Activated CD4-positive, alpha-beta T cell treated with anti-CD3 and anti-CD28 coated beads for 24 hours (primary cell): ENCODE measurements around the gene SERGEF.
A peak's percentile ranks its signal among the peaks of the same experiment; 100 is the strongest.

Source experiments
- DNase-seq, 2 donors: peaks; one replicate each; pipeline ENCODE4 v3.0.0-alpha.2; 2020; ENCODE audit warnings: low read depth in 2 of 2

SERGEF gene

GRCh38 chr11:18012906-18013781, at the start of gene SERGEF:
Gene SERGEF (minus strand): TSS chr11:18013047. CDS start chr11:18013010, 37 bp downstream.
- peak; percentile 85 to 93 for DNase-seq

- no peak for DNase-seq
These were observed 48.5 kb upstream of the SERGEF start for GRCh38 chr11:18061351-18061750.

- no peak for DNase-seq
These were observed 43.8 kb upstream of the SERGEF start for GRCh38 chr11:18056561-18057181.

GRCh38 chr11:18054511-18055103, 41.8 kb upstream of the SERGEF start:
- DNase-seq = no peak

- no peak for DNase-seq
These were observed 38.0 kb upstream of the SERGEF start for GRCh38 chr11:18050848-18051247.

GRCh38 chr11:18046116-18046777, 33.4 kb upstream of the SERGEF start, which contains the start of gene TPH1:
Gene TPH1 (minus strand): TSS chr11:18046269. CDS start chr11:18040762, 5,507 bp downstream.
- DNase-seq = no peak

GRCh38 chr11:18036456-18036855, 23.6 kb upstream of the SERGEF start:
- DNase-seq = no peak

GRCh38 chr11:18027475-18027874, 14.6 kb upstream of the SERGEF start:
- no peak for DNase-seq

GRCh38 chr11:18022419-18022818, 9.6 kb upstream of the SERGEF start:
- DNase-seq = no peak

GRCh38 chr11:18019650-18020049, 6.8 kb upstream of the SERGEF start:
- no peak for DNase-seq

- DNase-seq = no peak
These were observed 3.9 kb upstream of the SERGEF start for GRCh38 chr11:18016789-18017188.

- no peak for DNase-seq
These were observed 2.0 kb upstream of the SERGEF start for GRCh38 chr11:18014876-18015275.

GRCh38 chr11:18013790-18014507, 1.1 kb upstream of the SERGEF start:
- DNase-seq = no peak

- peak in 1 of 2 donors; percentile 15 for DNase-seq
These were observed 533 bp downstream of the SERGEF start for GRCh38 chr11:18012122-18012905.

- DNase-seq = no peak
These were observed 1.2 kb downstream of the SERGEF start for GRCh38 chr11:18011633-18012032.

- DNase-seq = no peak
These were observed 1.8 kb downstream of the SERGEF start for GRCh38 chr11:18010977-18011586.

GRCh38 chr11:18010121-18010670, 2.7 kb downstream of the SERGEF start:
- no peak for DNase-seq

GRCh38 chr11:18005376-18006129, 7.3 kb downstream of the SERGEF start:
- no peak for DNase-seq

- DNase-seq = no peak
These were observed 11.7 kb downstream of the SERGEF start for GRCh38 chr11:18001191-18001590.
